CD4-positive, alpha-beta T cell treated with Interferon alpha-2 for 1 hour (primary cell): Measurements from ENCODE around the gene CSN3.
"Not testable (repeated sequence)": the region's sequence is repeated elsewhere in the genome, so short reads cannot be mapped to it uniquely, and the experiment has no call there.

Experiments used
- DNase-seq, 2 donors: peaks; one replicate each; pipeline ENCODE4 v3.0.0-alpha.2; 2020 to 2022

Gene CSN3

GRCh38 chr4:70242297-70242696 is at the start of gene CSN3:
Gene CSN3, plus strand, starts transcription at chr4:70242597. Its CDS starts 2,223 bp downstream, at chr4:70244820.
- not testable (repeated sequence) for DNase-seq

- no peak for DNase-seq
Observed at GRCh38 chr4:70192895-70193294, 49.5 kb upstream of the CSN3 start.

GRCh38 chr4:70195425-70195824 is 47.0 kb upstream of the CSN3 start, which contains the start of gene ODAM:
Gene ODAM, plus strand, starts transcription at chr4:70195725. Its CDS starts 819 bp downstream, at chr4:70196544.
- DNase-seq, result no peak

GRCh38 chr4:70196857-70197256 is 45.5 kb upstream of the CSN3 start:
- DNase-seq, result no peak

- DNase-seq, result no peak
Observed at GRCh38 chr4:70197842-70198241, 44.6 kb upstream of the CSN3 start.

GRCh38 chr4:70203601-70204000 is 38.8 kb upstream of the CSN3 start:
- DNase-seq, result no peak

- not testable (repeated sequence) for DNase-seq
Observed at GRCh38 chr4:70212752-70213151, 29.6 kb upstream of the CSN3 start.

GRCh38 chr4:70216109-70216508 is 26.3 kb upstream of the CSN3 start:
- not testable (repeated sequence) for DNase-seq

GRCh38 chr4:70216550-70216949 is 25.8 kb upstream of the CSN3 start:
- DNase-seq, result not testable (repeated sequence)

GRCh38 chr4:70221389-70221788 is 21.0 kb upstream of the CSN3 start:
- DNase-seq, result not testable (repeated sequence)

- DNase-seq, result not testable (repeated sequence)
Observed at GRCh38 chr4:70221818-70222217, 20.6 kb upstream of the CSN3 start.

GRCh38 chr4:70225824-70226223 is 16.6 kb upstream of the CSN3 start, which contains the start of gene FDCSP:
Gene FDCSP, plus strand, starts transcription at chr4:70226124. Its CDS starts 5,071 bp downstream, at chr4:70231195.
- DNase-seq, result no peak

- DNase-seq, result no peak
Observed at GRCh38 chr4:70236125-70236524, 6.3 kb upstream of the CSN3 start.

GRCh38 chr4:70239131-70239883 is 3.1 kb upstream of the CSN3 start:
- DNase-seq, result no peak

GRCh38 chr4:70239884-70240591 is 2.4 kb upstream of the CSN3 start:
- no peak for DNase-seq

GRCh38 chr4:70243091-70243490 is 694 bp downstream of the CSN3 start:
- no peak for DNase-seq

GRCh38 chr4:70251250-70251944 is 9.0 kb downstream of the CSN3 start:
- no peak for DNase-seq

GRCh38 chr4:70251945-70252277 is 9.5 kb downstream of the CSN3 start:
- DNase-seq, result no peak

GRCh38 chr4:70269674-70270073 is 27.3 kb downstream of the CSN3 start:
- no peak for DNase-seq

GRCh38 chr4:70277121-70277520 is 34.7 kb downstream of the CSN3 start:
- DNase-seq, result no peak

- DNase-seq, result no peak
Observed at GRCh38 chr4:70280567-70280966, 38.2 kb downstream of the CSN3 start.

GRCh38 chr4:70288651-70289050 is 46.3 kb downstream of the CSN3 start:
- no peak for DNase-seq

GRCh38 chr4:70291341-70291740 is 48.9 kb downstream of the CSN3 start:
- no peak for DNase-seq

- no peak for DNase-seq
Observed at GRCh38 chr4:70297576-70297975, 55.2 kb downstream of the CSN3 start.
